ENCODE data around the gene RBM22. TPM values are rescaled to one million over a fixed set of nuclear protein-coding genes. Genes with fewer than 3 reads are reported as not detected.

RBM22 gene
- total RNA-seq, 1 experiment from 2014 or later, result 31.6 TPM

- no TSS peak for BruUV-seq (replicated peaks)
- Histone ChIP-seq H4K20me1 (ENCODE audit: low read length) (no peaks in the 10 kb centered on the region), H3K36me3 (ENCODE audit: low read depth, low read length) (no peaks in the 10 kb centered on the region), H3K4me3 (ENCODE audit: low read length) (no peak overlapping the region), H3K27me3 (ENCODE audit: low read length) (no peaks in the 10 kb centered on the region; the same call in 1 of the 2 replicates), H3K9me3 (ENCODE audit: low read length) (no peaks in the 10 kb centered on the region), H3K9ac (ENCODE audit: low read length) (no peak overlapping the region), H3K9me2 (replicated peaks; ENCODE audit: low read length) (no peaks in the 10 kb centered on the region), H2AFZ (ENCODE audit: low read length) (no peak overlapping the region), H3K4me1 (ENCODE audit: insufficient read depth, low read length) (no peaks in the 10 kb centered on the region), H3K4me2 (ENCODE audit: low read length) (no peak overlapping the region), H3K27ac (ENCODE audit: low read length) (no peak overlapping the region), H3K79me2 (ENCODE audit: low read length) (no peaks in the 10 kb centered on the region), H3F3A (ENCODE audit: low read length, unreplicated experiment) (no peaks in the 10 kb centered on the region)
- ATAC-seq (peak; percentile 10; the same call in 1 of the 2 replicates), DNase-seq (no peak)
- ChIA-PET CTCF (no interaction called here), POLR2A (ENCODE audit: unreplicated experiment) (no interaction called here)
- no peak for TF ChIP-seq EZH2 (IDR thresholded peaks at IDR 0.05; ENCODE audit: low read length, unreplicated experiment)
- intact Hi-C loops (cut with micrococcal nuclease), result no loop called here
These were observed 37.9 kb downstream of the RBM22 start for GRCh38 chr5:150662731-150663516.

GRCh38 chr5:150661821-150662596 lies 38.9 kb downstream of the RBM22 start:
- H3K27me3 ChIP-seq (ENCODE audit: low read length), result no peaks in the 10 kb centered on the region; the same call in 1 of the 2 replicates
- H3K9me3 ChIP-seq (ENCODE audit: low read length), result no peaks in the 10 kb centered on the region
- no peak for TF ChIP-seq EZH2 (IDR thresholded peaks at IDR 0.05; ENCODE audit: low read length, unreplicated experiment)
- no peak for TF ChIP-seq CTCF (conservative IDR thresholded peaks at IDR 0.05; ENCODE audit: low read depth, low read length)
- TF ChIP-seq EZH2phosphoT487 (IDR thresholded peaks at IDR 0.05; ENCODE audit: borderline replicate concordance, low read length), result no peak
- CTCF ChIA-PET, result no interaction called here
- no peaks in the 10 kb centered on the region for H3K9me2 ChIP-seq (replicated peaks; ENCODE audit: low read length)
- intact Hi-C loops (cut with micrococcal nuclease), result no loop called here
- H3K4me1 ChIP-seq (ENCODE audit: insufficient read depth, low read length), result no peaks in the 10 kb centered on the region
- ATAC-seq (no peak), DNase-seq (no peak)
- no peak overlapping the region for H3K4me3 ChIP-seq (ENCODE audit: low read length)
- no peak overlapping the region for H3K4me2 ChIP-seq (ENCODE audit: low read length)
- H2AFZ ChIP-seq (ENCODE audit: low read length), result no peak overlapping the region
- no peaks in the 10 kb centered on the region for H3K79me2 ChIP-seq (ENCODE audit: low read length)
- no peaks in the 10 kb centered on the region for H3K36me3 ChIP-seq (ENCODE audit: low read depth, low read length)
- no peaks in the 10 kb centered on the region for H3F3A ChIP-seq (ENCODE audit: low read length, unreplicated experiment)
- no peaks in the 10 kb centered on the region for H4K20me1 ChIP-seq (ENCODE audit: low read length)
- no TSS peak for BruUV-seq (replicated peaks)
- H3K9ac ChIP-seq (ENCODE audit: low read length), result no peak overlapping the region
- no peak overlapping the region for H3K27ac ChIP-seq (ENCODE audit: low read length)
- POLR2A ChIA-PET (ENCODE audit: unreplicated experiment), result no interaction called here

- intact Hi-C loops (cut with micrococcal nuclease), result no loop called here
These were observed 39.8 kb downstream of the RBM22 start, which contains the start of gene MYOZ3 for GRCh38 chr5:150661086-150661485. TSS of gene MYOZ3 (plus strand) at chr5:150661251. CDS start at chr5:150662942, 1,691 bp downstream.

More at GRCh38 chr5:150661086-150661485, 39.8 kb downstream of the RBM22 start, which contains the start of gene MYOZ3:
- no peaks in the 10 kb centered on the region for H3F3A ChIP-seq (ENCODE audit: low read length, unreplicated experiment)
- H3K79me2 ChIP-seq (ENCODE audit: low read length), result no peaks in the 10 kb centered on the region
- H3K27ac ChIP-seq (ENCODE audit: low read length), result no peak within 1 kb of the TSS
- POLR2A ChIA-PET (ENCODE audit: unreplicated experiment), result no interaction called here
- H3K4me1 ChIP-seq (ENCODE audit: insufficient read depth, low read length), result no peaks in the 10 kb centered on the region
- no peak for DNase-seq
- H3K27me3 ChIP-seq (ENCODE audit: low read length), result no peaks in the 10 kb centered on the region; the same call in 1 of the 2 replicates
- H3K9me3 ChIP-seq (ENCODE audit: low read length), result no peaks in the 10 kb centered on the region
- TF ChIP-seq EZH2phosphoT487 (IDR thresholded peaks at IDR 0.05; ENCODE audit: borderline replicate concordance, low read length), result no peak
- TF ChIP-seq CTCF (conservative IDR thresholded peaks at IDR 0.05; ENCODE audit: low read depth, low read length), result no peak
- no peak for TF ChIP-seq EZH2 (IDR thresholded peaks at IDR 0.05; ENCODE audit: low read length, unreplicated experiment)
- ATAC-seq, result no peak
- no peaks in the 10 kb centered on the region for H3K9me2 ChIP-seq (replicated peaks; ENCODE audit: low read length)
- H3K36me3 ChIP-seq (ENCODE audit: low read depth, low read length), result no peaks in the 10 kb centered on the region
- no peak within 1 kb of the TSS for H3K4me2 ChIP-seq (ENCODE audit: low read length)
- no peaks in the 10 kb centered on the region for H4K20me1 ChIP-seq (ENCODE audit: low read length)
- CTCF ChIA-PET, result no interaction called here
- no peak within 1 kb of the TSS for H3K9ac ChIP-seq (ENCODE audit: low read length)
- no peak within 1 kb of the TSS for H3K4me3 ChIP-seq (ENCODE audit: low read length)
- H2AFZ ChIP-seq (ENCODE audit: low read length), result no peak within 1 kb of the TSS
- no TSS peak for BruUV-seq (replicated peaks)

All from PC-3 (cell line).